Stimulated activated CD4-positive, alpha-beta T cell treated with anti-CD3 and anti-CD28 coated beads, Interleukin-2, amount 100 ng/mL, for 24 hours (primary cell): Measurements from ENCODE around the gene RIOK2.
"Not testable (repeated sequence)": the region's sequence is repeated elsewhere in the genome, so short reads cannot be mapped to it uniquely, and the experiment has no call there.

Experiments
- DNase-seq, 2 donors: peaks; one replicate each; pipeline ENCODE4 v3.0.0-alpha.2; 2020

The RIOK2 gene

DNA sequence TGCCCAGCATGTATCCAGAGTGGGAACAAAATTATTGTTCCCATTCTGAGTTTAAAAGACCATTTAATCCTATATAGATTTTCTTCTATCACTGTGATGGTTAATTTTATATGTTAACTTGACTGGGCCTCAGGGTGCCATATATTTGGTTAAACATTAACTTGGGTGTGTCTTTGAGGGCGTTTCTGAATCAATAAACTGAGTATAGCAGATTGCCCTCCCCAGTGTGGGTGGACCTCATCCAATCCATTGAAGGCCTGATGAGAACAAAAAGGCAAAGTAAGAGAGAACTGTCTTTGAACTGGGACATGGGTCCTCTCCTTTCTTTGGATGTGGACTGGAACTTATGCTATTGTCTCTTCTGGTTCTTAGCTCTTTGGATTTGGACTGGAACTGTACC is 17.3 kb downstream of the RIOK2 start:
- no peak for DNase-seq

DNA sequence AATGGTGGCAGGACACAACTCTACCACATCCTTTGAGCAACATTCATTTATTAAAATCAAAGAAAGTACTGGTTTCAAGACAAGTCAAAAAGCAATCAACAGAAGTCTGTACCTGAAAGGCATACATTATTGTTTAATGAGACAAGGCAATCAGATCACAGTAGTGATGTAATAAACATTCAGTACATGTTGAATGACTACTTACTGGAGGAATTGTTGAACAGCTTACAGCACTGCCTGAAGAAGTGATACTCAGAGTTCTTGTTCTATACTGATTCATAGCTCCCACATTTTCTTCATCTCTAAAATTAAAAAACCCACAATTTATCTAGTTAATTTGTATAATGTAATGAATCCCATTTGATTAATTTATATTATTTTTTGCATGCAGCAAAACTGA is 18.2 kb downstream of the RIOK2 start:
- no peak for DNase-seq

DNA sequence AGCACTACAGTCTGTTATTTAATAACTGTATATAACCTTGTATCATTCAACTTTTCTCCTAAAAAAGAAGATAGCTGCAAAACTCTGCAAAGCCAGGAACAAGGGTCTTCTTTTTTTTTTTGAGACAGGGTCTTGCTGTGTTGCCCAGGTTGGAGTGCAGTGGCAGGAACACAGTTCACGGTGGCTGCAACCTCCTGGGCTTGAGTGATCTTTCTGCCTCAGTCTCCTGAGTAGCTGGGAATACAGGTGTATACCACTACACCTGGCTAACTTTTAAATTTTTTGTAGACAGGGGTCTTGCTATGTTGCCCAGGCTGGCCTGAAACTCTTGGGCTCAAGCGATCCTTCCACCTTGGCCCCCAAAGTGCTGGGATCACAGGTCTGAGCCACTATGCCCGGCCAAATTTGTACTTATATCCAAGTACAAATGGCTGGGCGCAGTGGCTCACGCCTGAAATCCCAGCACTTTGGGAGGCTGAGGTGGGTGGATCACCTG is 19.2 kb downstream of the RIOK2 start:
- no peak for DNase-seq

DNA sequence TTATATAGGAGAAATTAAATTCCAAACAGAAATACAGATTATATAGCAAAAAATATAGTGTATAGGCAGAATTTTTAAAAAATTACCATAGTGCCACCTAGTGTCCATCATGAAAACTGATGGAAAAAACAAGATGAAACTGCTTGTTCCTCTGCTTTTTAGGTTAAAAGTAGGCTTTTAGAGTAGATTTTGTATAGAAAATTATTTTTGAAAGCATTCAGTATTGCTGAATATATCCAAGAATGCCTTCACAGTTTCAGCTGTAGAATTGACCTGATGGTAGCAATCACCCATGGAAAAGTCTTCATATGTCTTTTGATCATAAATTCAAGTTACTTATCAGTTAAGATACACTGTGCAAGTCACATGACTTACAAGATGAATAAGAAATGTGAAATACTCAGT is 19.7 kb downstream of the RIOK2 start:
- DNase-seq = no peak

DNA sequence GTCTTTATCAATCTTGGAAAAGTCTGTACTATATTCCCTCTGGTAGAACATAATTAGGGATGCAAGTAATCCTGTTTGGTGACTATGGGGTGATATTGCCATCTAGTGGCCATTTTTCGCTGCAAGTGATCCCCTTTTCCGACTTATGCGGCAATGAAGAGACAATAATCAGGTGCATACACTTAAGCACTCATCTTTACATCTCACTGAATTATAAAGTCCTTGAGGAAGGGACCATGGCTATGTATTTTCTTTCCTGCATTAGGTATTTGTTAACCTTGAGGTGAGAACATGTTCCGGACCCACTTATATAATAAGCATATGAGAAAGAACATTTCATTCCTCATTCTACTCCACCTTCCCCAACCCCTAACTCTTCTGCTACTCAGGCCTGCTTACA is 21.0 kb downstream of the RIOK2 start:
- DNase-seq = peak; percentile 35 to 55

DNA sequence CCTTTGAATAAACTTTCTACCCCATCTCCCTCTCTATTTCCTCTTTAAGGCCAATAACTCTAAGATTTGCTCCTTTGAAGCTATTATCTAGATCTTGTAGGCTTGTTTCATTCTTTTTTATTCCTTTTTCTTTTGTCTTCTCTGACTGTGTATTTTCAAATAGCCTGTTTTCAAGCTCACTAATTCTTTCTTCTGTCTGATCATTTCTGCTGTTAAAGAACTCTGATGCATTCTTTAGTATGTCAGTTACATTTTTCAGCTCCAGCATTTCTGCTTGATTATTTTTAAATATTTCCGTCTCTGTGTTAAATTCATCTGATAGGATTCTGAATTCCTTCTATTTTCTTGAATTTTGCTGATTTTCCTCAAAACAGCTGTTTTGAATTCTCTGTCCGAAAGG is 25.4 kb downstream of the RIOK2 start:
- DNase-seq = no peak

DNA sequence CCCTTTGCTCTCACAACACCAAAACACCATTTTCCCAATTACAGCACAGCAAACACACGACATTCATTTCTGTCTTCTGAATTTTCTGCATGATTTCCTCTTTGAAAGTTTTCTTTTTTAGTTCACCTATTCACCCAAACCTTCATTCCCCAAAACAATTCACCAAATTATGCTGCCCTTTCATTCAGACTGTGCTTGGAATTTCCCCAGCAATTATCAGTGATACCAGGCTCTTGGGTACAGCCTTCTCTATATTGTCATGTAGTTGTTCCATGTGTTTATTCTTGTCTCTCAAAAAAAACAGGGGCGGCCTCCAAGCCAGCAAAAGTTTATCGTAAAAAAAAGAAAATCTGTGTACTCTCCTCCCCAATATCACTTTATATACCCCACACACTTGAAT is 31.7 kb downstream of the RIOK2 start:
- no peak for DNase-seq

DNA sequence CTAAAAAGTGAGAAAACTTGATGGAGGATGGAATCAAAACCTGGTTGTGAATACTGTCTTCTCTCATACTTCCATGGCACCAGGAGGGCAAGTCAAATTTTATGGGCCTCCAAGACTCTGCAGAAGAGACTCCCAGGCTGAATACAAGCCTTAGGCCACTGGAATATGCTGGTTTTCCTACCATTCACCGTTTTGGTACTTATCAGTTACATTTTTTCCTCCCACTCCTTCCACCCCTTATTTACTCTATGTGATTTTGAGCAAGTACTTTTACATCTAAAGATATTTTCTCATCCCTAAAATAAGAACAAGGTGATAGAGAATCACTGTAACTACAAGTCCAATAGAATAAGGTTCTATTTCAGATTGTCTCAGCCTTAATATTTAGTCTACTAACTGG is 32.6 kb downstream of the RIOK2 start:
- no peak for DNase-seq

DNA sequence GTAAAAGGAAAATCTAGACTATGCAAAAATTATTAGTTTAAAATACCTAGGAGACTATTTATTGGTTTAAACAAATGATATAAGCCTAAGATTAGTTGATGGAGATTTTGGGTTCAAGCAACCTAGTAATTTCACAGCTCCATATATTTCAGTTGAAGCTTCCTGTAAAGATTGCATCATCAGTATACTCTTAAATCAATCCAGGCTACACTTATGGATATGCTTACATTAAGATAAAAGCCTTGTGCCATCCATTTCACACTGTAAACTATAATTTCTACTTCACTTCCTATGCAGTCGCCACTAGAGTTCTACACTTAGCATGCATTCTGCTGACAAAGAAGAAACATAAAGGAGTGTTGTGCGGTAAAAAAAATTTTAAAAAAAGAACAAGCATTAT is 33.3 kb downstream of the RIOK2 start:
- no peak for DNase-seq

DNA sequence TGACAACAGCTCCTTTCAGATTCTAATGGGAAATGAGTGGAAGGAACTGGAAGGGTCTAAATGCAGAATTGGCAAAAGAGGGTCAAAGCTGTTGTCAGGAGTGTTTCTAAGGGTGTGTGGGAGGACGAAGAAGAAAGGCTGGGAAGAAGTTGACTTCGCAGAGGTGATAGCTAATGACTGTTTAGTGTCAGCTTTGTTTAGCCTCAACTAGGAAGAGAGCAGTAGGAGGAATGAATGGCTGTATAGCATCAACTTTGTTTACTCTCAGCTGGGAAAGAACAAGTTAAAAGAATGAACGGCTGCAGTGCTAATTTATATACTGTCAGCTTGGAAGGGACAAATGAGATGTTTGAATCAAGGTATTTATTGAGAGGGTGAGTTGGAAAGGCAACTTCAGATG is 34.8 kb downstream of the RIOK2 start:
- DNase-seq = no peak

DNA sequence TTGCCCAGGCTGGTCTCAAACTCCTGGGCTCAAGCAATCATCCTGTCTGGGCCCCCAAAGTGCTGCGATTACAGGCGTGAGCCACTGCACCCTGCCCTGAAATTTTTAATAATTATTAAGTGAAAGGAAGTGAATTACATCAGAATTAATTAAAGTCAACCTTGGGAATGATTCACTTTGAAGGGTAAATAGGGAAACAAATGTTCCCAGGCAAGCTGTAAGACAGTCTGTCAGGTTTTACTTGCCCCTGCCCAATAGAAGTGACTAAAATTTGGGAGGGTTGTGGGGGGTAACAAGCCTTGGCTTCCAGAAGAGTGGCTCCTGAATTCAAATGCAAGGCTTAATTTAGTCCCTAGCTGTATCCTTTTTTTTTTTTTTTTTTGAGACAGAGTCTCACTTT is 39.3 kb downstream of the RIOK2 start:
- DNase-seq = no peak

DNA sequence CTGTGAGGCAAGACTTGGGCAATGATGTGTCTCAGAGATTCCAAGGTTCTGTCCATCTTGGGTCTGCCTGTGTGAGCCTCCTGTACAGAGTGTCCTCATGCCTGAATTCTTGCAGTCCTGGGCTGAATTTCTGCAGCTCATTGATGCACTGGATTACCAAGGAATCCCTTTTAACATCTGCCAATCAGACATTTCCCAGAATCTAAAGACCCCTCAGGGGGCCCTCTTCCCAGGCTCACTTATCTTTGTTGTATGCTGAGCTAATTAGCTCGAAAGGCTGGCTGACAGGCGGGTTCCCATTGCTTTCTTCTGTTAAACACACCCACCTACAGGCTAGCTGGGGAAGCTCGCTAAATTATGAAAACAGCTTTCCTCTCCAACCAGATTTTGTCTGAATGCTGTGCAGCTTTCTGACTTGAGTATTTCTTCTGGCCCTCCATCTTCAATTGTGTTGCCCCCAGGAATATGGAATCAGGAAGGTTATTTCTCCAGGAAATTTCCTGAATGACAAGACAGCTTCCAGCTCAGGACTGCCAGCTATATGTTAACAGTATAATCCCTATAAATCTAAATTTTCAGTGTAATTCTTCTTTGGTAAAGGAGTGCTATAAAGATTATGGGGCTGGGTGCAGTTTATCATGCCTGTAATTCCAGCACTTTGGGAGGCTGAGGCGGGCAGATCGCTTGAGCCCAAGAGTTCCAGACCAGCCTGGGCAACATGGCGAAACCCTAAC is 40.4 kb downstream of the RIOK2 start, which contains the start of gene LIX1:
LIX1 (minus strand) TSS at position 91 of the 734 bp plus-strand sequence; CDS start at position 56, 35 bp downstream.
- peak; percentile 8 to 25 for DNase-seq

DNA sequence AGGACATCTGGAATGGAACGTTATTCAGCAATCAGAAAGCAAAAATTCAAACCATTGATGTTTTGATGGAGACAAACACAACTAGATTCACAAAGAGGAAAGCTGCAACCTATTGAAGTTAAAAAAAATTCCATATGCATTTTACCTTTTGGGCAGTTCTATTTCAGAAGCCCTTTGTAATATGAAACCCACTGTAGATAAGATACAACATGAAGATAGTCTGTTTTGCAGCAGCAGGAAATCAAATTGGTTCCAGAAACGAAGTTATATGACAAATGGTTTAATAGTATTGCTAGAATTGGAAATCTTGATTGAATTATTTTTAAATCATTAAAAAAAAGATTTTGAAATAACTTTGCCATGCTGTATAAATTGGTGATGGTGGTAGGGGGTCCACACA is 41.5 kb downstream of the RIOK2 start:
- DNase-seq = no peak

DNA sequence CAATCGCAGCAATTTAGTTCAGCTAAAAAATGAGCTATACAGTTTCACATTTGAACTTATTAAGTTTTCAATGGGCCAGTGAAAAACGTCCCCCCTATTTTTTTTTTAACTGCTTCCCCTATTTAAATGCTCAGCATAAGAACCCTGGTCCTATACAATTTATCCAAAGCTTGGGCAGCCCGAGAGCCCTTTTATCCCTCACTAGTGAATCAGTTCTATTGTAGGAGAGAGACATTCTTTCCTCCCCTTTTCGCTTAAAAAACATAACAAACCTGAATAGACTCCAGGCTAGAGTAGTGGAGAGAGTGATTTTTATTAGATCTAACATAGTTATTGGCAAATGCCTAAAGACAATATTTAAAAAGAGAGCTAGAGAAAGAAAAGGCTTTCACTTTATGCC is 42.0 kb downstream of the RIOK2 start:
- DNase-seq = no peak

DNA sequence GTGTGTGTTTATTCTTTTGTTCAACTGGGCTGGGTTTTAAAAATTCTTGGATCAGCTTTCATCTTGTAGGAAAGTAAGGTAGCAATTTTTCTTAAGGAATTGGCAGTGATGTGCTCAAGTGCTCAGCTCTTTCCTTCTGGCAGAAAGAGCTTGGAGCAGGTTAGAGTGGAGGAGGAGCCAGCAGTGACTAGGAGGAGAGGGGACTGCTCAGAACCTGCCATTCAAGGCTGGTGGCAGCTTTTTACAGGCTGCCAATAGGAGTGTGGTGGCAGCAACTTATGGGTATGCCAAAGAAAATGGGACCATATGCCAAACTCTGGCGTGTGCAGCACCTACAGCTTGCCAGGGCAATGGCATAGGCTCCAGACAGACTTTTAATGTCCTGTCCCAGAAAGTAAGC is 42.8 kb downstream of the RIOK2 start:
- not testable (repeated sequence) for DNase-seq

DNA sequence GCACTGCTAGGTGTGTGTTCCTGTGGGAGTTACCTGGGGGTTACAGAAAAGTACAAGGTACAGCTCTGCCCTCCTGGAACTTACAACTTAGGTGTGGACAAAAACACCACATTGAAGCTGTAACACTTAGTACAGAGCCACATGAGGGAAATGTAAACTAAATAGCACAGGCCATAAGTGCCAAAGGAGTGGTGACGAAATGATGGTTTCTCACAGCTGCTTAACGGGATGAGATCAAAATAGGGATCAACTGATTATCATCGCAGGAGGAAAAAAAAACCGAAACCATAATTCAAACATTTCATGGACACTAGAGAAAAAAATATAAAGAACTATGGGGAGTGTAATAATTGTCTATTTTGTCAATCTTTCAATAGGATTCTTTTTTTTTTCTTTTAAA is 46.6 kb downstream of the RIOK2 start:
- no peak for DNase-seq

DNA sequence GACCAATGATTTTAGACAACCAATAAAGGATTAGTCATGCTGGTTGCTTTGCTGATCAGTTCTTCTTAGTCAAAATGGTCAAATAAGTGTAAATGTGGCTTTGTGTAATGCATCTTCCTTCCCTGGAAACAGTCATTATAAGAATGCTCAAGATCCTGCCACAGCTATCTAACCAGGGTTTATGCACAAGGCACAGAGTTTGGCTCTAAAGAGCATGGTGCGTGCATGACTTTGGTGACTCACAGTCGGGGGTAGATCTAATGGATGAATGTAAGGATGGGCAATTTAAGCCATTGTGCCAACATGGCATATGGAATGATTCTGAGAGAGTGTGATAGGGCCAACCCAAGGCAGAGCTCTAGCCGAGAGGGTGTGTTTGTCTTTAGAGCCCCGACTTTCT is 47.2 kb downstream of the RIOK2 start:
- DNase-seq = no peak

DNA sequence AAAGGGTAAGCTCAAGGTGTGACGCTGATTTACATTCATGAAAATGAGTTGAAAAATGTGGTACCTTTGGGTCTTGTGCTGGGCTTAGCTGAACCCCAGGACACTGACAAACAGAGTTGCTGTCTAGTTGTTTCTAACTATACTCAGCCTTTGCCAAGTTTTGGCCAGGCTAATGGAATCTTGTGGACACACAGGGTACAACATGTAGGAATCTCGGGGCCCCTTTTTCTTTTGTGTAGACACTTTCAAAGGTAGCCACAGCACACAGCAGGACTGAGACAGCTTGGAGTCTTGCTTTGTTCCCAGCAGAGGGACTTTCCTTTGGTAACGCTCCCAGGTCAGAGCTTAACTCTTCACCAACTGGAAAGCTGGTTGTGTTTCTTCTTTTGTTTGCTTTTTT is 48.4 kb downstream of the RIOK2 start:
- DNase-seq = no peak

DNA sequence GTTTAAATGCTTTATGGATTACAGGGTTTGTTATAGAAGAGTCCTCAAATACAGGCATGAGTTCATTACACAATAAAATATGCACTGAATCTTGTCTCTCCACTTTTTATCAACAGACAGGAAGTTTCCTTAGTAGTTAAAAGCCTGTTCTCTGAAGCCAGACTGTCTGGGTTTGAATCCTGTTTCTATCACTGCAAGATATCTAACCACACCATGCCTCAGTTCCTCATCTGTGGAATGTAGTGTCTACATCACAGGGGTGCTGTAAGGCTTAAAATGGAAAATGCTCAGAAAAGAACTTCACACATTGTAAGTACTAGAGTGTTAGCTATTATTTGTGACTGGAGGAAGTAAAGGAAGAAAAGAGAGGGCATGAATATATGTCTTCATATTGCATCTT is 49.9 kb downstream of the RIOK2 start:
- no peak for DNase-seq

DNA sequence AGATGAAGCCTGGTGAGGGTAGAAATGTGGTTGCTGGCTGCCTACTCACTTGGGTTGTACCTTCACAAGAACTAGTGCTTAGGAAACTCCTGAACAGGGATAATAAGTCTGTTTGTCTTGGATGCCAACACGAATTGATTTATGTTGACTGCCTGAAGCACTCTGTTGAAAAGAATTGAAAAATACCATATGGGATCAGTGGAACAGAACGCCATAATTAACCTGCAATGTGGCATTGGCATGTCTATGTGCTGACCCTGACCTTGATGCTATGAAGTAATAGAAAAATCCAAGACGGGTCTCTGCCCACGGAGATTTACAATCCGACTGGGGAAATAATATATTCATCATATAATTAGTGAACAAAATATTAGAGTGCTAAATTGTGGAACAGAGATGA is 51.1 kb downstream of the RIOK2 start:
- DNase-seq = no peak

DNA sequence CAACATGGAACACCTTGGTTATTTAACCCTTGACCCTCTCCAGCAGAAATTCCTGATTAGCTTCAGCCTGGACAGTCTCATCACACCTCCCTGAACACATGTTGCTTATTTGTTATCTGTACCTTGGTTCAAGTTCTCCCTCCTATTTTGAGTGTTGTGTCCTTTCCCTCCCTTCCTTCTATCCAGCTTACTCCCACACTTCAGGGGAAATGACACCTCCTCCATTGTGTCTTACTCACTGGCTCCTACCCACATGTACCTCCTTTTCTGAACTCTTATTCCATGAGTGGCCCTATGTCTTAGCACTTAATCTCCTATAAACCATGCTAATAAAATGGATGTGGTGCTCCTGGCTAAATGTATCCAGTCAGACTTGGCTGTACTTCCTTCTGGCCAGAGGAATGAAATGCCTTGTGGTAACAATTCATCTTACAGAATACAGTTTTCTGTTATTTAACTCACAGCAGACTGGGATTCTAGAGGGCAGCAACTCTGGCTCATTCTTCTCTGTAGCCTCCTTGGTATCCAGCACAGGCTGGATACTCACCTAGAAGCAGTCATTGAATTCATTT is 51.8 kb downstream of the RIOK2 start:
- no peak for DNase-seq

DNA sequence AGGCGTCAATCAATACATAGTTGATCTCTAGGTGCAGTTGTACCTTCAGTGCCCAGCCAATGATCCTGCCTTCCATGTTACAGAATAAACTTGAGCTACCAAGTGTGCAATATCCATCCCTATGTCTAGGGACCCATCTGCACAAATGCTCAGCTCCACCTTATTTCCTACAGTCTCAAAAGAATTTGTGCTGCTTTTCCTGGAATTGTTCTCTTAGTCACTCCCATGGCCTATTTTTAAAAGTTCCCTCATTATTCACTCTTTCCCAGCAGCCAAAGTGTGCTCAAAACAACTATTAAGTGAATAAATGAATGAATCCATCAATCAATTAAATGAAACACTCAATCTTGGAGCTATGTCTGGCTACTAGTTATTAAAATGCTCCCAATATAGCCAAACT is 55.3 kb downstream of the RIOK2 start:
- DNase-seq = no peak

DNA sequence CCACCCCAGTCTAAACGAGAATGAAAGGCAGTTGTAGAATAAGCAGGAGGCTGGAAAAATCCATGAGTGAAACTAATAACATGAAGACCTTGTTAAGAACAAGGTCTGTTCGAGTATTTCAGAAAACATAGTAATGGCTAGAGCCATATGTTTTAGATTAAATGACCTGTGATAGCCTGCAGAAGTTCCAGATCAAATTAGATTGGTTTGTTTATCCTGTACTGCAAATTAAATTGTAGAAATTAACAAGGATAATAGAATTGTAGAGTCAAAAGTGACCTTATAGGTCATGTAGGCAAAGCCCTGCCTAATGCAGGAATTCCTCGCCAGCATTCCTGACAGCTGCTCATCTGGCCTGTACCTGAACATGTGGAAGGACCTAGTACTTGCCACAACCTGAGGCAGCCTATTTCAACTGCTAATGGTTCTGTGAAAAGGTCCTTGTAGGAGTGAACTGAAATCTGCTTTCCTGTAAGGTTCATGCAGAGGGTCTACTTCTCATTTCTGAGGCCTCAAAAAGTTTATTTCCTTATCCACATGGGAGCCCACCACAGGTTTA is 57.8 kb downstream of the RIOK2 start:
- no peak for DNase-seq

DNA sequence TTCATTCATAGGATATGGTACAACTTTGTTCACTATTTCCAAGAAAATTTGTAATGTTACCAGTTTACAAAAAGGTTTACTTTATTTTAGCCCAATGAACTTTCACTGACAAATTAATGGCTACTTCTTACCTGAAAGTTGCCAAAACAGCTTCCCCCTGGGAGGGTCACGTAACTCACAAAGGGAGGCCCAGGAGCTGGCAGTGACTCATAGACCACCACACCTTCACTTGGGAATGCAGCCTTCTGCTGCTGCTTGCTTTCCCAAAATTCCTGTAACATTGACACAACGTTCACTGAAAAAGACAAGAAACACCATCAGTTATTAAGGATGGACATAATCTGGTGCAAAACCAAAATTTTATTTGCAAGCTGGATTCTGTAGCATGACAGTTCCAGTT is 58.7 kb downstream of the RIOK2 start:
- no peak for DNase-seq

DNA sequence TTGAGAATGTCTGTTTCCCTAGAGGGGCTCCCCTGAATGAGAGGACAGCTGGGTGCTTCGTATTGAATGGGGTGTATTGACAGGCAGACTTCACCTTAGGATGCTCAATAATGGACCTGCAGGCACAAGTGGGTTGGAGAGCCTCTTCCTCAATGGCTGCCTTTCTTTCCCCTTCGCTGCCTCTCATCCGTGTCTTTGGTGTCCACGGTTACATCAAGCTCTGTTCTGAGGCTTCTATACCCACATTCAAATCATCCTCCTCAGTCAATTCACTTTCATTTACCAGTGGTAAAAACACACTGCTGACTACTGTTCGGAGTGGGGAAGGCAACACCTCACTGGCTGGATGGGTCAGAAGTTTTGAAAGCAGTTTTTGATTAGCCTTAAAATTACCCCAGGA is 61.2 kb downstream of the RIOK2 start:
- DNase-seq = no peak
